KMS-11 (cell line): Measurements from ENCODE around the gene SORCS2.

ENCODE experiments used
- H2AFZ ChIP-seq: fragments of 200-600 bp; sonication (generic); 2 replicates; pipeline ENCODE4 v1.6.1; 2016; ENCODE audit warnings: antibody characterized with exemption, mixed run types, low read depth
- H3K27ac ChIP-seq: fragments of 200-600 bp; sonication (generic); 2 replicates; pipeline ENCODE4 v1.6.1; 2016; ENCODE audit warnings: mild to moderate bottlenecking, mixed run types
- H3K27me3 ChIP-seq: fragments of 200-600 bp; sonication (generic); 2 replicates; pipeline ENCODE4 v1.6.1; 2017; ENCODE audit warnings: mild to moderate bottlenecking, low read depth, mixed run types, moderate library complexity; ENCODE audit not compliant: insufficient read depth
- H3K36me3 ChIP-seq: fragments of 200-600 bp; sonication (generic); 2 replicates; pipeline ENCODE4 v1.6.1; 2017; ENCODE audit warnings: mild to moderate bottlenecking, mixed run types; ENCODE audit not compliant: insufficient read depth
- H3K4me1 ChIP-seq: fragments of 200-600 bp; sonication (generic); 2 replicates; pipeline ENCODE4 v1.6.1; 2016; ENCODE audit warnings: mild to moderate bottlenecking, low read depth, mixed run types; ENCODE audit not compliant: poor library complexity, severe bottlenecking
- H3K4me2 ChIP-seq: fragments of 200-600 bp; sonication (generic); 2 replicates; pipeline ENCODE4 v1.7.0; 2016; ENCODE audit warnings: mild to moderate bottlenecking, mixed run types
- H3K4me3 ChIP-seq: fragments of 200-600 bp; sonication (generic); IDR thresholded peaks from 2 replicates; pipeline ENCODE4 v1.6.1; 2017; ENCODE audit warnings: low read depth, low read length, mixed read lengths; ENCODE audit not compliant: insufficient read depth
- H3K79me2 ChIP-seq: fragments of 200-600 bp; sonication (generic); 2 replicates; pipeline ENCODE4 v1.6.1; 2016; ENCODE audit warnings: low read depth, mixed run types; ENCODE audit not compliant: insufficient read depth
- H3K9ac ChIP-seq: fragments of 200-600 bp; sonication (generic); 2 replicates; pipeline ENCODE4 v1.6.1; 2016; ENCODE audit warnings: mild to moderate bottlenecking, mixed run types
- H4K20me1 ChIP-seq: fragments of 200-600 bp; sonication (generic); 2 replicates; pipeline ENCODE4 v1.6.1; 2016; ENCODE audit warnings: mild to moderate bottlenecking, mixed run types; ENCODE audit not compliant: insufficient read depth
- CTCF ChIP-seq: fragments of 200-600 bp; sonication (generic); conservative IDR thresholded peaks from 2 replicates; pipeline ENCODE4 v1.6.1; 2017; ENCODE audit warnings: low read depth, mild to moderate bottlenecking, antibody characterized with exemption, low read length, moderate library complexity, mixed read lengths

The SORCS2 gene

DNA sequence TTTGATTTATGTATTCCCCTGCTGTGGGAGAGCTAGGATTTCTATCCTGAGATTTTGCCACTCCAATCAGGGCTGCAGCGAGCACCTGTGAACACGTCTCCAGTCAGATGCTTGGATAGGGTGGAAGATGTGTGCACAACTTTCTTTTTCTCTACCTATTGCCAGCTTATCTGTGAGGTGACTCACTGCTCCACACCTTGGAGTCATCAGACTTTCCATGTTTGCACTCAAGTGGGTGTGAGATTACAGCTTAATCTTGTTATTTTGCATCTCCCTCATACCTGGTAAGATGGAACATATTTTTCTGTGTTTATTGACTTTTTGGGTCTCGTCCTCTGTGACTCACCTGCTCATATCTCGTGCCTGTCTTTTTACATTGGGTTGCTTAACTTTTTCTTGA is 210.2 kb downstream of the SORCS2 start:
- H4K20me1 ChIP-seq, result no peaks in the 10 kb centered on the region
- no peak overlapping the region for H2AFZ ChIP-seq
- H3K4me2 ChIP-seq, result no peak overlapping the region
- TF ChIP-seq CTCF, result no peak
- no peak overlapping the region for H3K9ac ChIP-seq
- no peak overlapping the region for H3K4me3 ChIP-seq
- H3K79me2 ChIP-seq, result no peaks in the 10 kb centered on the region
- no peaks in the 10 kb centered on the region for H3K27me3 ChIP-seq
- H3K4me1 ChIP-seq, result no peaks in the 10 kb centered on the region
- no peaks in the 10 kb centered on the region for H3K36me3 ChIP-seq
- H3K27ac ChIP-seq, result no peak overlapping the region

DNA sequence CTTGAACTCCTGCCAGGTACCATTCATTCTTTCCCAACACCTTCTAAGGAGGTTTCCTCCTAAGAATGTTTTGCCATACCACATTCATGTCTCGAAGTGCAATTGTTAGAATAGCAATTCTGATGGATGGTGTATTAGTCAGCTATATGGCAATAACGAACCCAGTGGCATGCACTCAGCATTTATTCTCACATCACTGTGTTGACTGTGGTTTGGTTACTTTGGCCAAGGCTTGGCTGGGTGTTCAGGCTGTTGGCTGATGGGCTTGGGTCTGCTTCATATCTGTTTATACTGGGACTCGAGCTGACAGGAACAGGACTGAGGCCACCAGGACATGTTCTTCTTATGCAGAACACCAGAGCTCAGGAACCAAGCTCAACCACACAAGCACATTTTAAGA is 210.7 kb downstream of the SORCS2 start:
- Histone ChIP-seq H3K27me3 (no peaks in the 10 kb centered on the region), H2AFZ (no peak overlapping the region), H4K20me1 (no peaks in the 10 kb centered on the region), H3K36me3 (no peaks in the 10 kb centered on the region), H3K4me2 (no peak overlapping the region), H3K79me2 (no peaks in the 10 kb centered on the region), H3K4me1 (no peaks in the 10 kb centered on the region), H3K27ac (no peak overlapping the region), H3K9ac (no peak overlapping the region), H3K4me3 (no peak overlapping the region)
- TF ChIP-seq CTCF, result no peak

DNA sequence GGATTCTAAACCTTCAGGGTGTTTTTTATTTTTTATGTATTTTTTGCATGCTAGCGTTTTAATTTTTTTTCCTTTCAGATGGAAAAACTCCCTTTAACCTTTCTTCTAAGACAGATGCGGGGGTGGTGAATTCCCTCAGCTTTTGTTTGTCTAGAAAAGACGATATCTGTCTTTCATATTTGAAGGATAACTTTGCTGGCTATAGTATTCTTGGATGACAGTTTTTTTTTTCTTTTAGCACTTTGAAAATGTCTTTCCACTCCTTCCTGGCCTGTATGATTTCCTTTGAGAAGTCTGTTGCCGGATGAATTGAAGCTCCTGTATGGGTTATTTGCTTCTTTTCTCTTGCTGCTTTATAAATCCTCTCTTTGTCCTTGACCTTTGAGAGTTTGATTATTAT is 215.8 kb downstream of the SORCS2 start:
- H4K20me1 ChIP-seq, result no peaks in the 10 kb centered on the region
- TF ChIP-seq CTCF, result no peak
- no peaks in the 10 kb centered on the region for H3K36me3 ChIP-seq
- no peaks in the 10 kb centered on the region for H3K27me3 ChIP-seq
- H3K9ac ChIP-seq, result no peak overlapping the region
- no peak overlapping the region for H3K4me2 ChIP-seq
- H2AFZ ChIP-seq, result no peak overlapping the region
- H3K4me3 ChIP-seq, result no peak overlapping the region
- no peaks in the 10 kb centered on the region for H3K4me1 ChIP-seq
- no peaks in the 10 kb centered on the region for H3K79me2 ChIP-seq
- H3K27ac ChIP-seq, result no peak overlapping the region

- Histone ChIP-seq H3K27ac (no peak overlapping the region), H3K27me3 (no peaks in the 10 kb centered on the region), H3K36me3 (no peaks in the 10 kb centered on the region), H3K9ac (no peak overlapping the region), H2AFZ (no peak overlapping the region), H3K4me2 (no peak overlapping the region), H3K79me2 (no peaks in the 10 kb centered on the region), H4K20me1 (no peaks in the 10 kb centered on the region), H3K4me3 (no peak overlapping the region), H3K4me1 (no peaks in the 10 kb centered on the region)
- no peak for TF ChIP-seq CTCF
Measured at GRCh38 chr4:7410446-7410845, 218.1 kb downstream of the SORCS2 start.

DNA sequence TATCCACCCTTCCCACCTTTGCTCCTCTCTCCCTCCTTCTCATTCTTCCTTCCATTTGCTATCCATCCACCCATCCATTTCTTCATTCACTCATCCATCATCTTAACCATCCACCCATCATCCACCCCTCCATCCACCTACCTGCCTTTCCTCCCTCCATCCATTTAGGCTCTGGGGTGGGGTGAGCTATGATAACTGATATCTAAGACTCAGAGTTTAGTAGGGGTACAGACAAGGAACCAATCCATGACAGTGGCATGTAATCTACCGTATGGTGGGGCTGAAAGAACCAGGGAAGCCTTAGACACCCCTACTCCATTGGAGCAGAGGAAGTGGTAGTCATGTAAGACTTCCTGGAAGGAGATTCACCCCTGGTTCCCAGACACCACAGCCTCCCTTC is 219.2 kb downstream of the SORCS2 start:
- Histone ChIP-seq H3K27me3 (no peaks in the 10 kb centered on the region), H3K4me3 (no peak overlapping the region), H3K36me3 (no peaks in the 10 kb centered on the region), H4K20me1 (no peaks in the 10 kb centered on the region), H3K9ac (no peak overlapping the region), H2AFZ (no peak overlapping the region), H3K4me2 (no peak overlapping the region), H3K79me2 (no peaks in the 10 kb centered on the region), H3K27ac (no peak overlapping the region), H3K4me1 (no peaks in the 10 kb centered on the region)
- no peak for TF ChIP-seq CTCF
